ENCODE measurements around the gene KMT2C. TPM values are rescaled to one million over a fixed set of nuclear protein-coding genes. Genes with fewer than 3 reads are reported as not detected.

The KMT2C gene
- total and polyA plus RNA-seq, 3 donors from 2014 or later, result 32.8 to 167 (median 154) TPM

DNA sequence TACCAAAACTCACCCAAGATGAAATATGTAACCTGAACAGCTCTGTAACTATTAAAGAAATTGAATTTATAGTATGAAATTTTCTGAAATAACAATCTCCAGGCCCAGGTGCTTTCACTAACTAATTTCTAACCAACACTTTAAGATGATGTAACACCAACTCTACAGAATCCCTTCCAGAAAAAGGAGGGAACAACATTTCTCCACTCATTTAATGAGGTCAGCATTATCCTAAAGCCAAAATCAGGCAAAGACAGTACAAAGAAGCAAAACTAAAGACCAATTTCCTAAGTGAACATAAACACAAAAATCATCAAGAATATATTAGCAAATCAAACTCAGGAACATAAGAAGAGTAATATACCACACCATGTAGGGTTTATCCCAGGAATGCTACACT is 65.5 kb downstream of the KMT2C start:
- no peaks in the 10 kb centered on the region for H3K36me3 ChIP-seq (ENCODE audit: low read depth, missing control alignments)
- H3K9me3 ChIP-seq, result no peaks in the 10 kb centered on the region
- no peak overlapping the region for H3K27ac ChIP-seq
- DNase-seq, result no peak
- TF ChIP-seq POLR2A (IDR thresholded peaks at IDR 0.05), result no peak
- TF ChIP-seq, protein P1, sequence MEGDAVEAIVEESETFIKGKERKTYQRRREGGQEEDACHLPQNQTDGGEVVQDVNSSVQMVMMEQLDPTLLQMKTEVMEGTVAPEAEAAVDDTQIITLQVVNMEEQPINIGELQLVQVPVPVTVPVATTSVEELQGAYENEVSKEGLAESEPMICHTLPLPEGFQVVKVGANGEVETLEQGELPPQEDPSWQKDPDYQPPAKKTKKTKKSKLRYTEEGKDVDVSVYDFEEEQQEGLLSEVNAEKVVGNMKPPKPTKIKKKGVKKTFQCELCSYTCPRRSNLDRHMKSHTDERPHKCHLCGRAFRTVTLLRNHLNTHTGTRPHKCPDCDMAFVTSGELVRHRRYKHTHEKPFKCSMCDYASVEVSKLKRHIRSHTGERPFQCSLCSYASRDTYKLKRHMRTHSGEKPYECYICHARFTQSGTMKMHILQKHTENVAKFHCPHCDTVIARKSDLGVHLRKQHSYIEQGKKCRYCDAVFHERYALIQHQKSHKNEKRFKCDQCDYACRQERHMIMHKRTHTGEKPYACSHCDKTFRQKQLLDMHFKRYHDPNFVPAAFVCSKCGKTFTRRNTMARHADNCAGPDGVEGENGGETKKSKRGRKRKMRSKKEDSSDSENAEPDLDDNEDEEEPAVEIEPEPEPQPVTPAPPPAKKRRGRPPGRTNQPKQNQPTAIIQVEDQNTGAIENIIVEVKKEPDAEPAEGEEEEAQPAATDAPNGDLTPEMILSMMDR (IDR thresholded peaks at IDR 0.05), result no peak
- H3K4me1 ChIP-seq, result no peaks in the 10 kb centered on the region
- H3K27me3 ChIP-seq, result no peaks in the 10 kb centered on the region
- intact Hi-C loops (cut with DNase I; ENCODE audit: low total_unique reads), result no loop called here
- H3K4me3 ChIP-seq, result no peak overlapping the region

GRCh38 chr7:152369518-152369917 is 66.3 kb downstream of the KMT2C start:
- no peaks in the 10 kb centered on the region for H3K9me3 ChIP-seq
- WGBS, 2 donors, result 81 to 89% methylated on average over 3 of the region's 3 CpGs
- no peak overlapping the region for H3K27ac ChIP-seq
- no peaks in the 10 kb centered on the region for H3K4me1 ChIP-seq
- H3K27me3 ChIP-seq, result no peaks in the 10 kb centered on the region
- no peak for DNase-seq
- no peak overlapping the region for H3K4me3 ChIP-seq
- H3K36me3 ChIP-seq (ENCODE audit: low read depth, missing control alignments), result no peaks in the 10 kb centered on the region
- no peak for TF ChIP-seq POLR2A (IDR thresholded peaks at IDR 0.05)
- TF ChIP-seq, protein P1 (IDR thresholded peaks at IDR 0.05), result no peak
- intact Hi-C loops (cut with DNase I; ENCODE audit: low total_unique reads), result no loop called here

- intact Hi-C loops (cut with DNase I; ENCODE audit: low total_unique reads), result no loop called here
- no peak for DNase-seq
- H3K36me3 ChIP-seq (ENCODE audit: low read depth, missing control alignments), result no peaks in the 10 kb centered on the region
- 90 to 91% methylated on average over 7 to 8 of the region's 8 CpGs for WGBS, 2 donors
- H3K27ac ChIP-seq, result no peak overlapping the region
- H3K4me3 ChIP-seq, result no peak overlapping the region
- TF ChIP-seq POLR2A (IDR thresholded peaks at IDR 0.05), result no peak
- TF ChIP-seq, protein P1 (IDR thresholded peaks at IDR 0.05), result no peak
- H3K27me3 ChIP-seq, result no peaks in the 10 kb centered on the region
- H3K4me1 ChIP-seq, result no peaks in the 10 kb centered on the region
- no peaks in the 10 kb centered on the region for H3K9me3 ChIP-seq
These were observed 68.6 kb downstream of the KMT2C start for GRCh38 chr7:152367170-152367569.

DNA sequence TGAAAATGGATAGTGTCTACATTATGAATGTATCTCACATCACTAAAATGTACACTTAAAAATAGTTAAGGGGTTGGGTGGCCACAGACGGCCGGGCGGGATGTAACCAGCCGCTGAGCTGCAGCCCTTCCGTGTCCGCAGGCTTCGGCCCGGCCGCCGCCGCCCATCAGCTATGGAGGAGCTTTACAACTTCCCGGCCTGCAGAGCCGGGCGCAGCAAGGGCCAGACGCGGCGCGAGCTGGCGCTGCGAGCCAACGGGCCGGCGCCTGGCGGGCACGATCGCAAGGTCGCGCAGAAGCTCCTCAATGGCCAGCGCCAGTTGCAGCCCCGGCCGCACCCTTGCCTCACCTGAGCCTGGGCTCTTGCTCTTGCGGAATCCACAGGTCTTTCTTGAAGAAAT is 69.1 kb downstream of the KMT2C start:
- Histone ChIP-seq H3K27ac (no peak overlapping the region), H3K9me3 (no peaks in the 10 kb centered on the region), H3K4me1 (no peaks in the 10 kb centered on the region), H3K36me3 (ENCODE audit: low read depth, missing control alignments) (no peaks in the 10 kb centered on the region), H3K27me3 (no peaks in the 10 kb centered on the region), H3K4me3 (no peak overlapping the region)
- intact Hi-C loops (cut with DNase I; ENCODE audit: low total_unique reads), result no loop called here
- 61 to 79% methylated on average over 17 to 28 of the region's 32 CpGs for WGBS, 2 donors
- no peak for TF ChIP-seq POLR2A (IDR thresholded peaks at IDR 0.05)
- TF ChIP-seq, protein P1 (IDR thresholded peaks at IDR 0.05), result no peak
- peak; percentile 42 for DNase-seq

GRCh38 chr7:152365982-152366603 is 69.7 kb downstream of the KMT2C start:
- Histone ChIP-seq H3K4me3 (no peak overlapping the region), H3K9me3 (no peaks in the 10 kb centered on the region), H3K27ac (no peak overlapping the region), H3K27me3 (no peaks in the 10 kb centered on the region), H3K36me3 (ENCODE audit: low read depth, missing control alignments) (no peaks in the 10 kb centered on the region), H3K4me1 (no peaks in the 10 kb centered on the region)
- 76 to 87% methylated on average over 6 of the region's 6 CpGs for WGBS, 2 donors
- no peak for DNase-seq
- intact Hi-C loops (cut with DNase I; ENCODE audit: low total_unique reads), result no loop called here
- TF ChIP-seq, protein P1 (IDR thresholded peaks at IDR 0.05), result no peak
- no peak for TF ChIP-seq POLR2A (IDR thresholded peaks at IDR 0.05)
